Endodermal cell (in vitro differentiated cells): ENCODE results near the gene PCNT. TPM values are rescaled to one million over a fixed set of nuclear protein-coding genes. Genes with fewer than 3 reads are reported as not detected.

Source experiments
- DNase-seq: peaks from one replicate; pipeline ENCODE4 v3.0.0-alpha.2; 2017
- H3K27ac ChIP-seq: 2 replicates; pipeline ENCODE4 v1.5.1; 2013; ENCODE audit warnings: mild to moderate bottlenecking, low read depth, low read length, moderate library complexity
- H3K27me3 ChIP-seq: 2 replicates; pipeline ENCODE4 v1.6.1; 2013; ENCODE audit warnings: mild to moderate bottlenecking, low read length, moderate library complexity; ENCODE audit not compliant: insufficient read depth, control insufficient read depth, poor library complexity, severe bottlenecking
- H3K36me3 ChIP-seq: 2 replicates; pipeline ENCODE4 v1.7.0; 2013; ENCODE audit warnings: mild to moderate bottlenecking, low read length, moderate library complexity; ENCODE audit not compliant: control insufficient read depth, insufficient read depth
- H3K4me1 ChIP-seq: one replicate; pipeline ENCODE4 v1.7.0; 2013; ENCODE audit warnings: low read length; ENCODE audit not compliant: control insufficient read depth, insufficient read depth
- H3K4me3 ChIP-seq: 2 replicates; pipeline ENCODE4 v1.5.1; 2013; ENCODE audit warnings: mild to moderate bottlenecking, low read length, moderate library complexity
- H3K9ac ChIP-seq: 2 replicates; pipeline ENCODE4 v1.6.1; 2013; ENCODE audit warnings: mild to moderate bottlenecking, low read length, moderate library complexity; ENCODE audit not compliant: poor library complexity, severe bottlenecking; ENCODE audit errors: extremely low read depth
- H3K9me3 ChIP-seq: 2 replicates; pipeline ENCODE4 v1.6.1; 2013; ENCODE audit warnings: mild to moderate bottlenecking, low read length, moderate library complexity; ENCODE audit not compliant: control insufficient read depth
- H3K27ac Mint-ChIP-seq: 2 replicates; pipeline ENCODE4 v1.8.0; 2020; ENCODE audit warnings: mixed read lengths
- H3K27me3 Mint-ChIP-seq: 2 replicates; pipeline ENCODE4 v1.8.0; 2021; ENCODE audit warnings: mild to moderate bottlenecking, mixed read lengths; ENCODE audit not compliant: insufficient read depth
- H3K36me3 Mint-ChIP-seq: 2 replicates; pipeline ENCODE4 v1.8.0; 2020; ENCODE audit warnings: low read depth, mixed read lengths
- H3K4me1 Mint-ChIP-seq: 2 replicates; pipeline ENCODE4 v1.8.0; 2020; ENCODE audit warnings: mixed read lengths
- H3K4me3 Mint-ChIP-seq: 2 replicates; pipeline ENCODE4 v1.8.0; 2020; ENCODE audit warnings: mild to moderate bottlenecking, moderate library complexity, mixed read lengths
- H3K9me3 Mint-ChIP-seq: 2 replicates; pipeline ENCODE4 v1.8.0; 2020; ENCODE audit warnings: mild to moderate bottlenecking, mixed read lengths
- CTCF ChIP-seq: fragments of 200-600 bp; sonication (generic); conservative IDR thresholded peaks from 2 replicates; pipeline ENCODE4 v1.5.0; 2021; ENCODE audit warnings: antibody characterized with exemption, mild to moderate bottlenecking
- WGBS, 2 experiments: methylation state at CpG; one replicate each; pipeline versions ENCODE4 v1.1.5 to v1.1.7; 2013; ENCODE audit warnings: missing lambda C conversion rate in 2 of 2, mixed read lengths in 1 of 2; ENCODE audit not compliant: insufficient coverage in 1 of 2, insufficient read length in 1 of 2; 5-methylcytosine and 5-hydroxymethylcytosine counted together
- total RNA-seq, 2 donors: library from RNA; stranded (reverse); fragmentation: NEBNext Ultra II Directional in 1 of 2; extraction: Animal tissue kit (Norgen Biotek cat#: 25700) in 1 of 2; gene quantifications; 2 replicates in 1 of 2; 3 replicates in 1 of 2; pipeline ENCODE4 v1.2.1, GENCODE V29; 2021

The PCNT gene
- total RNA-seq, 2 donors from 2014 or later = 40.1 to 40.7 TPM

- peak overlapping the region; percentile 24 for H3K27ac ChIP-seq
- no peak overlapping the region for H3K4me3 Mint-ChIP-seq
- WGBS, 2 experiments = 86% methylated on average over 21 to 29 of the region's 29 CpGs
Measured at GRCh38 chr21:46295996-46296752, 27.8 kb upstream of the PCNT start.

GRCh38 chr21:46297338-46298271, 26.4 kb upstream of the PCNT start:
- Mint-ChIP-seq H3K4me3 (peak overlapping the region; percentile 44), H3K4me1 (peaks cover 3% of the 10 kb centered on the region), H3K36me3 (peaks cover 30% of the 10 kb centered on the region), H3K27me3 (peaks cover 4% of the 10 kb centered on the region), H3K9me3 (peaks cover 3% of the 10 kb centered on the region), H3K27ac (peak overlapping the region; percentile 71)
- Histone ChIP-seq H3K36me3 (peaks cover 22% of the 10 kb centered on the region), H3K9ac (no peak overlapping the region), H3K9me3 (no peaks in the 10 kb centered on the region), H3K27ac (peak overlapping the region; percentile 17), H3K27me3 (no peaks in the 10 kb centered on the region), H3K4me3 (no peak overlapping the region), H3K4me1 (no peaks in the 10 kb centered on the region)
- peak; percentile 66 for DNase-seq
- no peak for TF ChIP-seq CTCF
- 87 to 90% methylated on average over 76 to 84 of the region's 84 CpGs for WGBS, 2 experiments

More at GRCh38 chr21:46295996-46296752, 27.8 kb upstream of the PCNT start:
- Mint-ChIP-seq H3K27ac (no peak overlapping the region), H3K27me3 (peaks cover 4% of the 10 kb centered on the region), H3K9me3 (peaks cover 9% of the 10 kb centered on the region), H3K4me1 (peaks cover 6% of the 10 kb centered on the region), H3K36me3 (peaks cover 39% of the 10 kb centered on the region)
- H3K27me3 ChIP-seq = no peaks in the 10 kb centered on the region
- peaks cover 12% of the 10 kb centered on the region for H3K9me3 ChIP-seq
- H3K4me1 ChIP-seq = no peaks in the 10 kb centered on the region
- no peak overlapping the region for H3K9ac ChIP-seq
- peaks cover 31% of the 10 kb centered on the region for H3K36me3 ChIP-seq
- peak; percentile 73 for DNase-seq
- TF ChIP-seq CTCF = no peak
- H3K4me3 ChIP-seq = no peak overlapping the region

DNA sequence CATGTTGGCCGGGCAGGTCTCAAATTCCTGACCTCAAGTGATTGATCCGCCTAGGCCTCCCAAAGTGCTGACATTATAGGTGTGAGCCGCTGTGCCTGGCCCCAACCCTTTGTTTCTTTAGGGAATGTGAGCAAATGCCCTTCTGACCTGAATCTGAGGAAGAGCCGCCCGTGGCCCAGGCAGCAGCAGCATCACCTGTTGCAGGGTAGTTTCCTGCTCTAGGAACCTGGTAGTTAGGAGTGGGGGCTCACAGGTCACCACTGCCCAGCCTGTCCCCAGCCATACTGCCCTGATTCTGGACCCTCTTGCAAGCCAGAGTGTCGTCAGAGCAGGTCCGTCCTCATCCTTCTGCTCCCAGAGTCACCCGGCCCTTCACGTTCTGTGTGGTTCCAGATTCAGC, 24.8 kb upstream of the PCNT start:
- no peak for TF ChIP-seq CTCF
- H3K4me1 Mint-ChIP-seq = peaks cover 3% of the 10 kb centered on the region
- Histone ChIP-seq H3K9me3 (no peaks in the 10 kb centered on the region), H3K4me3 (no peak overlapping the region), H3K9ac (no peak overlapping the region), H3K27me3 (no peaks in the 10 kb centered on the region), H3K27ac (no peak overlapping the region), H3K36me3 (peaks cover 22% of the 10 kb centered on the region), H3K4me1 (no peaks in the 10 kb centered on the region)
- WGBS, 2 experiments = 85 to 92% methylated on average over 9 of the region's 9 CpGs
- peaks cover 3% of the 10 kb centered on the region for H3K9me3 Mint-ChIP-seq
- no peak overlapping the region for H3K4me3 Mint-ChIP-seq
- peaks cover 4% of the 10 kb centered on the region for H3K27me3 Mint-ChIP-seq
- H3K27ac Mint-ChIP-seq = no peak overlapping the region
- DNase-seq = no peak
- peaks cover 36% of the 10 kb centered on the region for H3K36me3 Mint-ChIP-seq
